Neutrophil (primary cell): ENCODE results near the gene SMYD4.

Experiments
- H3K27ac ChIP-seq: fragments of 200-600 bp; sonication (generic); 2 replicates; pipeline ENCODE4 v1.5.1; 2016; ENCODE audit warnings: mild to moderate bottlenecking, moderate library complexity
- H3K27me3 ChIP-seq: fragments of 200-600 bp; sonication (generic); 2 replicates; pipeline ENCODE4 v1.6.0; 2016; ENCODE audit warnings: mild to moderate bottlenecking
- H3K36me3 ChIP-seq: fragments of 200-600 bp; sonication (generic); 2 replicates; pipeline ENCODE4 v1.5.1; 2017
- H3K4me1 ChIP-seq, 2 experiments: fragments of 200-600 bp in 1 of 2; sonication (generic) in 1 of 2; 1 replicate in 1 of 2; 2 replicates in 1 of 2; pipeline versions ENCODE4 v1.5.1 to v1.6.1; 2013 to 2016; ENCODE audit warnings: low read depth in 1 of 2, low read length in 1 of 2, mild to moderate bottlenecking in 1 of 2, moderate library complexity in 1 of 2; ENCODE audit not compliant: control insufficient read depth in 1 of 2, insufficient read depth in 1 of 2
- H3K4me3 ChIP-seq, 2 experiments: fragments of 200-600 bp in 1 of 2; sonication (generic) in 1 of 2; 1 replicate in 1 of 2; 2 replicates in 1 of 2; pipeline ENCODE4 v1.5.1; 2013 to 2016; ENCODE audit warnings: low read depth in 1 of 2, low read length in 1 of 2, mild to moderate bottlenecking in 1 of 2, moderate library complexity in 1 of 2
- H3K9me3 ChIP-seq: fragments of 200-600 bp; sonication (generic); 2 replicates; pipeline ENCODE4 v1.5.1; 2016
- TF ChIP-seq, protein P1 (sequence below): fragments of 200-600 bp; sonication (generic); IDR thresholded peaks from 2 replicates; pipeline ENCODE4 v1.5.1; 2016; ENCODE audit warnings: antibody characterized with exemption

Gene SMYD4

DNA sequence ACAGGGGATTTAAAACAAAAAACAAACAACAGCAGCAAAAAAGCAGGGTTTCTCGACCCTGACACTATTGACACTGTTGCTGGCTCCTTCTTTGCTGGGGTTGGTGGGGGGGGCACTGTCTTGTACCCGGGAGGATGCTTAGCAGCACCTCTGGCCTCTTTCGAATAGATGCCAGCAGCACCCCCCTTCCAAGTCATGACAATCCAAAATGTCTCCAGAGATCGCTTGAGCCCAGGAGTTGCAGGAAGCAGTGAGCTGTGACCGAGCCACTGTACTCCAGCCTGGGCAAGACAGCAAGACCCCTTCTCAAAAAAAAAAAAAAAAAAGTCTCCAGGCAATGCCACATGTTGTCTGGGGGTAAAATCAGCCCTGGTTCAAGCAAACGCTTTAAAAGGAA is 47.5 kb downstream of the SMYD4 start:
- Histone ChIP-seq H3K4me3 (peak overlapping the region in 1 of 2 experiments; percentile 45), H3K27ac (peak overlapping the region; percentile 77)

DNA sequence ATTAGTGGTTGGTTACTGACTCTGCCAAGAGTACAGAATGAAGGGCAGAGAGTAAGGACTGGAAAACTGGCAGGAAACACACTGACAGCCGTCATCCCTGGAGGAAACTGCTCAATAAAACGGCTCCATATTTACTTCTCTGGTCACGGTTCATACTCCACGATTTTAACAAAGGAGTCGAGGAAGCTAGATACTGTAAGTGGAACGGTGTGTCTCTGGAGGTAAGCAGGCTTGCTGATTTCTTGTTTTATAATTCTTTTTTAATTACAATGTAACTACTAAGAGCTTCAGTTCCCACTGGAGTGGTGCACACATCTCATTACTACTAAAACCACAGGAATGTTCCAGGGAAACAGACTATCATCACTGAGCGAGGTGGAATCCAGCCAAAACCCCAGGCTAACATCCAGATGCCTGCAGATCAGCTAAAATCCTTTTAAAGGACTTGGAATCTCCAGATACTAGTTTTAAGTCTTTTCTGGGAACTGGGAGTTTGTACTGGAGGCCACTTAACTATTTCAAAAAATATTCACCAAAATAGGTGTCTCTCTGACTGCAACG is 50.1 kb downstream of the SMYD4 start:
- H3K4me3 ChIP-seq, result no peak overlapping the region
- TF ChIP-seq, protein P1, sequence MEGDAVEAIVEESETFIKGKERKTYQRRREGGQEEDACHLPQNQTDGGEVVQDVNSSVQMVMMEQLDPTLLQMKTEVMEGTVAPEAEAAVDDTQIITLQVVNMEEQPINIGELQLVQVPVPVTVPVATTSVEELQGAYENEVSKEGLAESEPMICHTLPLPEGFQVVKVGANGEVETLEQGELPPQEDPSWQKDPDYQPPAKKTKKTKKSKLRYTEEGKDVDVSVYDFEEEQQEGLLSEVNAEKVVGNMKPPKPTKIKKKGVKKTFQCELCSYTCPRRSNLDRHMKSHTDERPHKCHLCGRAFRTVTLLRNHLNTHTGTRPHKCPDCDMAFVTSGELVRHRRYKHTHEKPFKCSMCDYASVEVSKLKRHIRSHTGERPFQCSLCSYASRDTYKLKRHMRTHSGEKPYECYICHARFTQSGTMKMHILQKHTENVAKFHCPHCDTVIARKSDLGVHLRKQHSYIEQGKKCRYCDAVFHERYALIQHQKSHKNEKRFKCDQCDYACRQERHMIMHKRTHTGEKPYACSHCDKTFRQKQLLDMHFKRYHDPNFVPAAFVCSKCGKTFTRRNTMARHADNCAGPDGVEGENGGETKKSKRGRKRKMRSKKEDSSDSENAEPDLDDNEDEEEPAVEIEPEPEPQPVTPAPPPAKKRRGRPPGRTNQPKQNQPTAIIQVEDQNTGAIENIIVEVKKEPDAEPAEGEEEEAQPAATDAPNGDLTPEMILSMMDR, result no peak
- H3K4me1 ChIP-seq, result peaks cover 15 to 19% of the 10 kb centered on the region in 2 experiments
- H3K27ac ChIP-seq, result no peak overlapping the region
- no peaks in the 10 kb centered on the region for H3K9me3 ChIP-seq
- H3K36me3 ChIP-seq, result peaks cover 25% of the 10 kb centered on the region
- H3K27me3 ChIP-seq, result no peaks in the 10 kb centered on the region

More for the DNA sequence above, 47.5 kb downstream of the SMYD4 start:
- no peaks in the 10 kb centered on the region for H3K27me3 ChIP-seq
- H3K9me3 ChIP-seq, result no peaks in the 10 kb centered on the region
- TF ChIP-seq, protein P1, result no peak
- H3K36me3 ChIP-seq, result peaks cover 15% of the 10 kb centered on the region
- H3K4me1 ChIP-seq, result peaks cover 15 to 19% of the 10 kb centered on the region in 2 experiments

DNA sequence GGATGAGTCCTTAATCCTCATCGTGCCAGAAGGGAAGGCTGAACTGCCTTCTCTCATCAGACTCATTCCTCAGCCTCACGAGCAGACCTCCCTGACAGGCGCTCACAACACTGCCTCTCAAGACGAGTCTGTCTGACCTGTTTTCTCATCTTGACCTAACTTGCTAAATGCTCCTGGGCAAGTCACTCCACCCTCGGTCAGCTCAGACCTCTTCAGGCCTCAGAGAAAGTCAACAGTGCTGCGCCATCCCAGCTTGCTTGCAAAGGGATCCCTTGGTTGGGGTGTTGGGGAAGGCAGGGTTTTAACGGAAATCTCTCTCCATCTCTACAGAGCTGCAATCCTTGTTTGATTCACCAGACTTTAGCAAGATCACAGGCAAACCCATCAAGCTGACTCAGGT is 52.8 kb downstream of the SMYD4 start:
- no peaks in the 10 kb centered on the region for H3K27me3 ChIP-seq
- H3K27ac ChIP-seq, result no peak overlapping the region
- no peak overlapping the region for H3K4me3 ChIP-seq
- no peaks in the 10 kb centered on the region for H3K4me1 ChIP-seq
- peaks cover 25% of the 10 kb centered on the region for H3K36me3 ChIP-seq
- H3K9me3 ChIP-seq, result no peaks in the 10 kb centered on the region
- TF ChIP-seq, protein P1, result no peak

DNA sequence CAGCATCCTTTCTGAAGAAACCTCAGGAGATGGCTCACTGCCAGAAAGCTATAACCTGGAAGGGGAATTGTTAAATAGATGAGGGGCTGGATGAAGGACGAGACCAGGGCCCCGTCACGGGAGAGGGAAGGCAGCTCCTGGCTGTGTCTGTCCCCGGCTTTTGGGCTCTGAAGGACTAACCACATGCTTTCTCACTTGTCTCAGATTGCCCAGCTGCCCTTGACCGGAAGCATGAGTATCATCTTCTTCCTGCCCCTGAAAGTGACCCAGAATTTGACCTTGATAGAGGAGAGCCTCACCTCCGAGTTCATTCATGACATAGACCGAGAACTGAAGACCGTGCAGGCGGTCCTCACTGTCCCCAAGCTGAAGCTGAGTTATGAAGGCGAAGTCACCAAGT is 53.4 kb downstream of the SMYD4 start:
- Histone ChIP-seq H3K9me3 (no peaks in the 10 kb centered on the region), H3K4me3 (no peak overlapping the region), H3K27ac (no peak overlapping the region), H3K27me3 (no peaks in the 10 kb centered on the region), H3K4me1 (peaks cover 4 to 5% of the 10 kb centered on the region in 2 experiments), H3K36me3 (peaks cover 25% of the 10 kb centered on the region)
- TF ChIP-seq, protein P1, result no peak

DNA sequence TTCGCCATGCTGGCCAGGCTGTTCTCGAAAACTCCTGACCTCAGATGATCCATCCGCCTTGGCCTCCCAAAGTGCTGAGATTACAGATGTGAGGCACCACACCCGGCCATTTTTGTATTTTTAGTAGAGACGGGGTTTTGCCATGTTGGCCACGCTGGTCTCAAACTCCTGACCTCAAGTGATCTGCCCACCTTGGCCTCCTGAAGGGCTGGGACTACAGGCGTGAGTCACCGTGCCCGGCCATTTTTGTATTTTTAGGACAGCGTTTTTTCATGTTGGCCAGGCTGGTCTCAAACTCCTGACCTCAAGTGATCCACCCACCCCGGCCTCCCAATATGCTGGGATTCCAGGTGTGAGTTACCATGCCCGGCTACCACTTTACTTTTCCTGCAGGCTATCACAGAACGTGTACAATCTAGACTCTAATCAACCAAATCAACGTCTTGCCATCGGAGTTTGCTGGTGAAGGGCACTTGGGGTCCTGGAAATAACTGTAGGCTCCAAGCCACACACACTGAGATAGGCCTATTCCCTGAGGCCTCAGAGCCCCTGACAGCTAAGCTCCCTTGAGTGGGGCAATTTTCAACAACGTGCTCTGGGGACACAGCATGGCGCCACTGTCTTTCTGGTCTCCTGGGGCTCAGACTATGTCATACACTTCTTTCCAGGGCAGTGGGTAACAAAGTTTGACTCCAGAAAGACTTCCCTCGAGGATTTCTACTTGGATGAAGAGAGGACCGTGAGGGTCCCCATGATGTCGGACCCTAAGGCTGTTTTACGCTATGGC is 55.1 kb downstream of the SMYD4 start:
- H3K27me3 ChIP-seq, result no peaks in the 10 kb centered on the region
- H3K9me3 ChIP-seq, result no peaks in the 10 kb centered on the region
- H3K36me3 ChIP-seq, result peaks cover 25% of the 10 kb centered on the region
- H3K4me3 ChIP-seq, result no peak overlapping the region
- no peak overlapping the region for H3K27ac ChIP-seq
- peaks cover 5 to 6% of the 10 kb centered on the region in 2 experiments for H3K4me1 ChIP-seq
- TF ChIP-seq, protein P1, result no peak
